Lung (tissue), 12 donors: Measurements from ENCODE around the gene IPO9. TPM values are rescaled to one million over a fixed set of nuclear protein-coding genes. Genes with fewer than 3 reads are reported as not detected.

Experiments
- ATAC-seq: fragments of 200-7000 bp; cut with Tn5 transposase; one replicate; pipeline ENCODE4 v1.9.1; 2020; ENCODE audit warnings: moderate number of reproducible peaks; ENCODE audit not compliant: insufficient read depth, low FRiP score
- DNase-seq, 3 donors: peaks; one replicate each; pipeline ENCODE4 v3.0.0-alpha.2; 2013 to 2017
- H3K27ac ChIP-seq, 2 donors: one replicate each; pipeline ENCODE4 v1.5.1; 2013; ENCODE audit warnings: mild to moderate bottlenecking in 2 of 2, moderate library complexity in 2 of 2, control low read depth in 1 of 2, inconsistent platforms in 1 of 2, low read depth in 1 of 2, low read length in 1 of 2
- H3K27me3 ChIP-seq, 3 donors: one replicate each; pipeline ENCODE4 v1.5.1; 2013; ENCODE audit warnings: low read length in 2 of 3; ENCODE audit not compliant: control insufficient read depth in 3 of 3, insufficient read depth in 3 of 3
- H3K36me3 ChIP-seq, 4 donors: one replicate each; pipeline ENCODE4 v1.5.1; 2013; ENCODE audit warnings: low read length in 4 of 4, mild to moderate bottlenecking in 1 of 4, moderate library complexity in 1 of 4; ENCODE audit not compliant: control insufficient read depth in 4 of 4, insufficient read depth in 4 of 4
- H3K4me1 ChIP-seq, 5 donors: one replicate each; pipeline ENCODE4 v1.5.1; 2013; ENCODE audit warnings: low read length in 5 of 5, mild to moderate bottlenecking in 2 of 5, moderate library complexity in 1 of 5; ENCODE audit not compliant: control insufficient read depth in 5 of 5, insufficient read depth in 5 of 5
- H3K4me3 ChIP-seq: one replicate; pipeline ENCODE4 v1.5.1; 2013; ENCODE audit warnings: mild to moderate bottlenecking, control low read depth, moderate library complexity
- H3K9ac ChIP-seq, 2 donors: one replicate each; pipeline ENCODE4 v1.5.1; 2013; ENCODE audit warnings: low read length in 2 of 2, control low read depth in 1 of 2; ENCODE audit not compliant: insufficient read depth in 1 of 2
- H3K9me3 ChIP-seq, 4 donors: one replicate each; pipeline ENCODE4 v1.5.1; 2013; ENCODE audit warnings: low read length in 3 of 4, mild to moderate bottlenecking in 1 of 4, moderate library complexity in 1 of 4; ENCODE audit not compliant: control insufficient read depth in 4 of 4, insufficient read depth in 3 of 4
- CTCF ChIP-seq: IDR thresholded peaks from 2 replicates; pipeline ENCODE4 v1.5.1; 2012; ENCODE audit warnings: mild to moderate bottlenecking; ENCODE audit errors: control extremely low read depth, extremely low read depth
- WGBS, 2 donors: extraction: QIAGEN DNeasy Blood & Tissue Kit; methylation state at CpG; one replicate each; pipeline ENCODE4 v1.1.7; 2013; 5-methylcytosine and 5-hydroxymethylcytosine counted together
- polyA plus RNA-seq, 2 donors: library from polyadenylated mRNA; stranded (reverse); fragments of 200-250 nt; gene quantifications; one replicate each; pipeline ENCODE4 v1.2.1, GENCODE V29; 2013
- total RNA-seq, 2 donors: library from RNA; depleted of rRNA in 1 of 2; stranded (reverse); fragments of >200 nt in 1 of 2; gene quantifications; one replicate each; pipeline ENCODE4 v1.2.1, GENCODE V29; 2014 to 2021
- donor health status: control.
- donor health status: control.
- donor health status: Bipolar disorder and iron deficiency.
- donor health status: healthy.
- donor health status: DM: yes; HTN: yes; CAD: no.

Gene IPO9
- total and polyA plus RNA-seq, 4 donors: 16.7 to 52.3 (median 30.8) TPM

- Histone ChIP-seq H3K27me3 (no peaks in the 10 kb centered on the region), H3K36me3 (peaks cover 4 to 37% (median 21%) of the 10 kb centered on the region in 4 donors), H3K4me1 (no peaks in the 10 kb centered on the region), H3K27ac (no peak overlapping the region), H3K9ac (no peak overlapping the region), H3K4me3 (no peak overlapping the region), H3K9me3 (no peaks in the 10 kb centered on the region)
- DNase-seq: no peak
- no peak for ATAC-seq
- TF ChIP-seq CTCF: no peak
Observed at GRCh38 chr1:201800246-201800645, 28.7 kb upstream of the IPO9 start.

- H3K9me3 ChIP-seq: no peaks in the 10 kb centered on the region
- H3K4me1 ChIP-seq: no peaks in the 10 kb centered on the region
- H3K4me3 ChIP-seq: no peak overlapping the region
- DNase-seq (no peak), ATAC-seq (no peak)
- no peaks in the 10 kb centered on the region for H3K27me3 ChIP-seq
- H3K36me3 ChIP-seq: peaks cover 34 to 50% (median 39%) of the 10 kb centered on the region in 4 donors
- no peak overlapping the region for H3K27ac ChIP-seq
- TF ChIP-seq CTCF: no peak
- H3K9ac ChIP-seq: no peak overlapping the region
- WGBS, 2 donors: 96 to 97% methylated on average over 4 of the region's 4 CpGs
Observed at GRCh38 chr1:201806801-201807200, 22.2 kb upstream of the IPO9 start.

- WGBS, 2 donors: 78 to 88% methylated on average over 11 of the region's 11 CpGs
- H3K9me3 ChIP-seq: no peaks in the 10 kb centered on the region
- H3K27ac ChIP-seq: no peak overlapping the region
- DNase-seq (no peak), ATAC-seq (no peak)
- H3K36me3 ChIP-seq: peaks cover 43 to 61% (median 49%) of the 10 kb centered on the region in 4 donors
- H3K4me1 ChIP-seq: no peaks in the 10 kb centered on the region
- no peaks in the 10 kb centered on the region for H3K27me3 ChIP-seq
- no peak overlapping the region for H3K4me3 ChIP-seq
- TF ChIP-seq CTCF: no peak
- no peak overlapping the region for H3K9ac ChIP-seq
Observed at GRCh38 chr1:201807958-201808632, 20.9 kb upstream of the IPO9 start.

- no peak for TF ChIP-seq CTCF
- no peak overlapping the region for H3K9ac ChIP-seq
- ATAC-seq (no peak), DNase-seq (no peak)
- no peak overlapping the region for H3K4me3 ChIP-seq
- peaks cover 41 to 61% (median 47%) of the 10 kb centered on the region in 4 donors for H3K36me3 ChIP-seq
- no peaks in the 10 kb centered on the region for H3K4me1 ChIP-seq
- no peak overlapping the region for H3K27ac ChIP-seq
- no peaks in the 10 kb centered on the region for H3K27me3 ChIP-seq
- no peaks in the 10 kb centered on the region for H3K9me3 ChIP-seq
- 96 to 98% methylated on average over 6 of the region's 6 CpGs for WGBS, 2 donors
Observed at GRCh38 chr1:201808633-201808990, 20.3 kb upstream of the IPO9 start.
